Endothelial cell of umbilical vein (primary cell): ENCODE measurements around the gene COL7A1. TPM values are rescaled to one million over a fixed set of nuclear protein-coding genes. Genes with fewer than 3 reads are reported as not detected.

Source experiments
- BruUV-seq: library from RNA; stranded (reverse); fragments of 400-500 nt; replicated peaks from 2 replicates; lab custom pipeline; 2021; lab: Mats Ljungman, UMichigan
- CTCF ChIA-PET: fragments of 300-600, 350-600 bp; sonication (Branson Sonifier 250); formaldehyde crosslinking; loops from one replicate; lab custom pipeline; 2021; ENCODE audit warnings: antibody characterized with exemption, inconsistent platforms; lab: Charles Lee
- POLR2A ChIA-PET: fragments of 300-600, 350-600 bp; sonication (Branson Sonifier 250); formaldehyde crosslinking; loops from one replicate; lab custom pipeline; 2021; ENCODE audit warnings: antibody characterized with exemption, inconsistent platforms; lab: Charles Lee
- DNase-seq: peaks from one replicate; pipeline ENCODE4 v3.0.0-alpha.2; 2011; ENCODE audit warnings: low read depth, low spot score
- FAIRE-seq: peaks from 2 replicates; lab custom pipeline; 2011; peaks lifted over from hg19 to GRCh38; lab: Jason Lieb, UNC
- H2AFZ ChIP-seq: 2 replicates; pipeline ENCODE4 v1.6.0; 2012; ENCODE audit warnings: low read depth, low read length, control low read depth, inconsistent platforms
- H3K27ac ChIP-seq: 2 replicates; pipeline ENCODE4 v1.5.1; 2011; ENCODE audit warnings: low read depth, mild to moderate bottlenecking, control low read depth, low read length, moderate library complexity; ENCODE audit not compliant: insufficient read depth
- H3K27me3 ChIP-seq, 2 experiments: 2 replicates each; pipeline versions ENCODE4 v1.6.0 to v1.6.1; 2011; ENCODE audit warnings: low read length in 2 of 2, mixed read lengths in 1 of 2; ENCODE audit not compliant: control insufficient read depth in 2 of 2, insufficient read depth in 2 of 2
- H3K36me3 ChIP-seq, 2 experiments: 2 replicates in 1 of 2; 3 replicates in 1 of 2; pipeline ENCODE4 v1.5.1; 2011; ENCODE audit warnings: low read length in 2 of 2, mild to moderate bottlenecking in 1 of 2, moderate library complexity in 1 of 2; ENCODE audit not compliant: control insufficient read depth in 2 of 2, insufficient read depth in 2 of 2; ENCODE audit errors: extremely low read depth in 1 of 2
- H3K4me1 ChIP-seq: 3 replicates; pipeline ENCODE4 v1.5.1; 2011; ENCODE audit warnings: mild to moderate bottlenecking, low read length; ENCODE audit not compliant: control insufficient read depth, insufficient read depth; ENCODE audit errors: extremely low read depth
- H3K4me2 ChIP-seq: 2 replicates; pipeline ENCODE4 v1.6.1; 2011; ENCODE audit warnings: low read length, control low read depth, mixed read lengths; ENCODE audit not compliant: insufficient read depth
- H3K4me3 ChIP-seq, 3 experiments: fragments of 200-600 bp in 1 of 3; sonication (generic), shearing (Covaris generic) in 1 of 3; replicated peaks in 1 of 3; 2 replicates each; pipeline ENCODE4 v1.5.1; 2011 to 2016; ENCODE audit warnings: control low read depth in 3 of 3, low read length in 3 of 3, mild to moderate bottlenecking in 2 of 3, inconsistent platforms in 1 of 3, low read depth in 1 of 3, moderate library complexity in 1 of 3; ENCODE audit not compliant: insufficient read depth in 1 of 3
- H3K79me2 ChIP-seq: 2 replicates; pipeline ENCODE4 v1.6.0; 2012; ENCODE audit warnings: low read length, inconsistent platforms; ENCODE audit not compliant: control insufficient read depth, insufficient read depth
- H3K9ac ChIP-seq: replicated peaks from 2 replicates; pipeline ENCODE3; 2011; ENCODE audit warnings: low read length, control low read depth; ENCODE audit not compliant: insufficient read depth; ENCODE audit errors: extremely low read depth
- H3K9me1 ChIP-seq: replicated peaks from 3 replicates; pipeline ENCODE4 v1.6.0; 2011; ENCODE audit warnings: mild to moderate bottlenecking, low read length; ENCODE audit not compliant: control insufficient read depth, insufficient read depth; ENCODE audit errors: extremely low read depth
- H3K9me3 ChIP-seq: replicated peaks from 2 replicates; pipeline ENCODE4 v1.5.1; 2012; ENCODE audit warnings: low read length, inconsistent platforms; ENCODE audit not compliant: control insufficient read depth, insufficient read depth
- H4K20me1 ChIP-seq: replicated peaks from 2 replicates; pipeline ENCODE3; 2011; ENCODE audit warnings: mild to moderate bottlenecking, low read length; ENCODE audit not compliant: control insufficient read depth, insufficient read depth; ENCODE audit errors: extremely low read depth
- CTCF ChIP-seq, 2 donors: IDR thresholded peaks; 1 replicate in 1 of 2; 2 replicates in 1 of 2; pipeline ENCODE4 v1.5.1; 2011; ENCODE audit warnings: low read length in 2 of 2, mild to moderate bottlenecking in 2 of 2, moderate library complexity in 2 of 2, control low read depth in 1 of 2, inconsistent platforms in 1 of 2, low read depth in 1 of 2; ENCODE audit not compliant: insufficient read depth in 1 of 2; ENCODE audit errors: extremely low read depth in 1 of 2
- EZH2 ChIP-seq: IDR thresholded peaks from 2 replicates; pipeline ENCODE4 v1.6.1; 2012; ENCODE audit warnings: borderline replicate concordance, low read depth, mild to moderate bottlenecking, moderate library complexity, low read length, inconsistent platforms; ENCODE audit not compliant: severe bottlenecking
- FOS ChIP-seq: IDR thresholded peaks from 2 replicates; pipeline ENCODE4 v1.6.1; 2011; ENCODE audit warnings: mild to moderate bottlenecking, low read length, moderate library complexity, borderline replicate concordance; ENCODE audit not compliant: insufficient read depth
- GATA2 ChIP-seq: IDR thresholded peaks from 2 replicates; pipeline ENCODE4 v1.7.0; 2011; ENCODE audit warnings: low read depth, mild to moderate bottlenecking, moderate library complexity, mixed read lengths, low read length; ENCODE audit not compliant: insufficient read length, insufficient read depth
- JUN ChIP-seq: IDR thresholded peaks from 2 replicates; pipeline ENCODE4 v1.6.1; 2011; ENCODE audit warnings: borderline replicate concordance, low read depth; ENCODE audit not compliant: insufficient read length, insufficient read depth
- MAX ChIP-seq: IDR thresholded peaks from 2 replicates; pipeline ENCODE4 v1.6.1; 2011; ENCODE audit not compliant: insufficient read depth, insufficient read length
- MYC ChIP-seq: IDR thresholded peaks from one replicate; pipeline ENCODE4 v1.6.1; 2011; ENCODE audit warnings: mild to moderate bottlenecking, low read depth, low read length
- POLR2A ChIP-seq: IDR thresholded peaks from 2 replicates; pipeline ENCODE4 v1.6.1; 2012; ENCODE audit warnings: low read depth, mild to moderate bottlenecking, control low read depth, low read length
- POLR2AphosphoS5 ChIP-seq: IDR thresholded peaks from 2 replicates; pipeline ENCODE4 v1.6.1; 2012; ENCODE audit warnings: low read depth, mild to moderate bottlenecking, control low read depth, low read length, moderate library complexity; ENCODE audit not compliant: insufficient read depth
- dilution Hi-C: fragments of 300-500 bp; cut with MboI; formaldehyde crosslinking; loops from one replicate; pipeline ENCODE4 v1.15.0; 2019; ENCODE audit warnings: low sequenced_read_pairs; ENCODE audit not compliant: extremely low pct_ligation_motif_present
- intact Hi-C: fragments of 100-400 bp; cut with micrococcal nuclease; formaldehyde crosslinking; loops from one replicate; pipeline ENCODE4 v1.10.0; 2022
- polyA plus RNA-seq, 4 experiments: library from polyadenylated mRNA; depleted of rRNA in 3 of 4; stranded (reverse) in 3 of 4; unstranded in 1 of 4; fragments of >200 nt; gene quantifications; 2 replicates each; pipeline versions ENCODE4 v1.2.1 to v1.2.3, GENCODE V29; 2011 to 2012; ENCODE audit warnings: missing spikeins in 1 of 4
- total RNA-seq: library from RNA; stranded (reverse); gene quantifications from 2 replicates; pipeline ENCODE4 v1.2.3, GENCODE V29; 2021

The COL7A1 gene
- total and polyA plus RNA-seq, 2 donors (not counting 3 experiments of a cell fraction or from before 2014, with no cell fraction given): 0.55 to 1.9 TPM

- Histone ChIP-seq H3K4me2 (no peak overlapping the region), H3K36me3 (no peaks in the 10 kb centered on the region), H4K20me1 (no peaks in the 10 kb centered on the region), H3K9me1 (no peaks in the 10 kb centered on the region), H2AFZ (no peak overlapping the region), H3K27ac (no peak overlapping the region), H3K27me3 (no peaks in the 10 kb centered on the region), H3K79me2 (no peaks in the 10 kb centered on the region), H3K4me3 (no peak overlapping the region), H3K9ac (no peak overlapping the region), H3K9me3 (no peaks in the 10 kb centered on the region), H3K4me1 (peaks cover 3% of the 10 kb centered on the region)
- FAIRE-seq: no peak
- no TSS peak for BruUV-seq
- dilution Hi-C loops (no loop called here), intact Hi-C loops (loop anchor here (1.0 to 10.0 kb wide), 7 partner anchors 43 to 353 kb away; partner anchors contain the start of genes CCDC51, SHISA5 and TMA7)
- CTCF ChIA-PET: interaction anchor here (1.0 to 6.0 kb wide), 8 partner anchors 15 to 148 kb away, joined by 3 to 86 read pairs (median 22); partner anchors contain the start of genes CCDC51, TMA7 and UCN2
- DNase-seq: no peak
- POLR2A ChIA-PET: no interaction called here
- no peak for TF ChIP-seq POLR2A
- TF ChIP-seq MYC: no peak
- no peak for TF ChIP-seq CTCF (IDR thresholded peaks at IDR 0.05; ENCODE audit: extremely low read depth in 1 of 2, insufficient read depth in 1 of 2, low read depth in 1 of 2, low read length in 2 of 2)
- TF ChIP-seq FOS: no peak
- TF ChIP-seq MAX: no peak
- TF ChIP-seq GATA2: no peak
- no peak for TF ChIP-seq EZH2
- TF ChIP-seq POLR2AphosphoS5: no peak
- no peak for TF ChIP-seq JUN
Observed at GRCh38 chr3:48548126-48548525, 47.0 kb downstream of the COL7A1 start.
